DND-41 (cell line): Measurements from ENCODE around the gene MTO1.
"Not testable (repeated sequence)": the region's sequence is repeated elsewhere in the genome, so short reads cannot be mapped to it uniquely, and the experiment has no call there.

Source experiments
- ATAC-seq: fragments of 200-7000 bp; cut with Tn5 transposase; 3 replicates; pipeline ENCODE4 v1.9.1; 2021; ENCODE audit warnings: low read depth; ENCODE audit not compliant: insufficient read depth
- DNase-seq: peaks from one replicate; pipeline ENCODE4 v3.0.0-alpha.2; 2020
- H2AFZ ChIP-seq: 2 replicates; pipeline ENCODE4 v1.6.0; 2012; ENCODE audit warnings: low read depth, low read length
- H3K27ac ChIP-seq: 2 replicates; pipeline ENCODE4 v1.5.1; 2012; ENCODE audit warnings: low read length, inconsistent platforms
- H3K27me3 ChIP-seq: fragments of 200-600 bp; sonication (generic); 2 replicates; pipeline ENCODE4 v1.6.0; 2012; ENCODE audit warnings: low read length, mild to moderate bottlenecking, inconsistent platforms; ENCODE audit not compliant: insufficient read depth, poor library complexity
- H3K36me3 ChIP-seq: 2 replicates; pipeline ENCODE4 v1.5.1; 2012; ENCODE audit warnings: low read length, inconsistent platforms; ENCODE audit not compliant: insufficient read depth
- H3K4me1 ChIP-seq: 2 replicates; pipeline ENCODE4 v1.5.1; 2012; ENCODE audit warnings: mild to moderate bottlenecking, low read length; ENCODE audit not compliant: insufficient read depth
- H3K4me2 ChIP-seq: 2 replicates; pipeline ENCODE4 v1.6.0; 2012; ENCODE audit warnings: mild to moderate bottlenecking, moderate library complexity, low read length, inconsistent platforms; ENCODE audit not compliant: insufficient read depth
- H3K4me3 ChIP-seq, 2 experiments: fragments of 200-600 bp in 1 of 2; shearing (Covaris generic) in 1 of 2; 2 replicates each; pipeline ENCODE4 v1.5.1; 2012 to 2016; ENCODE audit warnings: inconsistent platforms in 2 of 2, low read length in 2 of 2, mild to moderate bottlenecking in 2 of 2, low read depth in 1 of 2, moderate library complexity in 1 of 2
- H3K79me2 ChIP-seq: 2 replicates; pipeline ENCODE4 v1.6.0; 2012; ENCODE audit warnings: low read length, inconsistent platforms; ENCODE audit not compliant: insufficient read depth
- H3K9ac ChIP-seq: 2 replicates; pipeline ENCODE4 v1.6.0; 2012; ENCODE audit warnings: low read depth, mild to moderate bottlenecking, inconsistent platforms, low read length, moderate library complexity
- H3K9me3 ChIP-seq: 2 replicates; pipeline ENCODE4 v1.5.1; 2012; ENCODE audit warnings: low read length, moderate library complexity, mild to moderate bottlenecking, inconsistent platforms; ENCODE audit not compliant: insufficient read depth, severe bottlenecking
- H4K20me1 ChIP-seq: 2 replicates; pipeline ENCODE4 v1.6.0; 2012; ENCODE audit warnings: low read length; ENCODE audit not compliant: insufficient read depth
- CTCF ChIP-seq: IDR thresholded peaks from 2 replicates; pipeline ENCODE4 v1.5.1; 2012; ENCODE audit warnings: borderline replicate concordance, low read length, moderate library complexity, mild to moderate bottlenecking; ENCODE audit not compliant: poor library complexity, severe bottlenecking; ENCODE audit errors: extremely low read depth
- EZH2 ChIP-seq: IDR thresholded peaks from 3 replicates; pipeline ENCODE4 v1.6.1; 2012; ENCODE audit warnings: borderline replicate concordance, low read depth, mild to moderate bottlenecking, moderate library complexity, low read length, inconsistent platforms; ENCODE audit not compliant: severe bottlenecking

MTO1 gene

GRCh38 chr6:73542891-73543290 is 81.4 kb downstream of the MTO1 start:
- DNase-seq (no peak), ATAC-seq (no peak)
- no peak for TF ChIP-seq CTCF
- no peak for TF ChIP-seq EZH2
- H3K27me3 ChIP-seq: no peaks in the 10 kb centered on the region
- no peak overlapping the region for H3K4me3 ChIP-seq
- no peaks in the 10 kb centered on the region for H3K9me3 ChIP-seq
- H4K20me1 ChIP-seq: no peaks in the 10 kb centered on the region
- H3K27ac ChIP-seq: no peak overlapping the region
- H3K79me2 ChIP-seq: no peaks in the 10 kb centered on the region
- no peaks in the 10 kb centered on the region for H3K36me3 ChIP-seq
- no peak overlapping the region for H3K9ac ChIP-seq
- H3K4me1 ChIP-seq: no peaks in the 10 kb centered on the region
- no peak overlapping the region for H3K4me2 ChIP-seq
- H2AFZ ChIP-seq: no peak overlapping the region

- H3K9me3 ChIP-seq: no peaks in the 10 kb centered on the region
- H3K9ac ChIP-seq: no peak overlapping the region
- H3K4me3 ChIP-seq: no peak overlapping the region
- no peak overlapping the region for H3K27ac ChIP-seq
- H3K79me2 ChIP-seq: no peaks in the 10 kb centered on the region
- no peaks in the 10 kb centered on the region for H3K4me1 ChIP-seq
- H3K27me3 ChIP-seq: no peaks in the 10 kb centered on the region
- DNase-seq: no peak
- no peak for ATAC-seq
- H4K20me1 ChIP-seq: no peaks in the 10 kb centered on the region
- no peak overlapping the region for H2AFZ ChIP-seq
- no peaks in the 10 kb centered on the region for H3K36me3 ChIP-seq
- TF ChIP-seq EZH2 (no peak), CTCF (no peak)
- H3K4me2 ChIP-seq: no peak overlapping the region
These were observed 85.5 kb downstream of the MTO1 start for GRCh38 chr6:73547036-73547435.

- TF ChIP-seq CTCF (peak; percentile 9), EZH2 (no peak)
- no peak overlapping the region for H2AFZ ChIP-seq
These were observed 87.2 kb downstream of the MTO1 start for GRCh38 chr6:73548458-73549446.

GRCh38 chr6:73551115-73551514 is 89.6 kb downstream of the MTO1 start:
- not testable (repeated sequence) for H3K9me3 ChIP-seq, H3K27ac ChIP-seq, H3K4me2 ChIP-seq, H3K4me3 ChIP-seq, H4K20me1 ChIP-seq, H3K79me2 ChIP-seq, H2AFZ ChIP-seq, H3K27me3 ChIP-seq, DNase-seq, H3K4me1 ChIP-seq, H3K9ac ChIP-seq, H3K36me3 ChIP-seq, ATAC-seq

More at GRCh38 chr6:73548458-73549446, 87.2 kb downstream of the MTO1 start:
- H3K4me1 ChIP-seq: no peaks in the 10 kb centered on the region
- H3K9ac ChIP-seq: no peak overlapping the region
- H3K4me2 ChIP-seq: no peak overlapping the region
- H3K4me3 ChIP-seq: no peak overlapping the region
- no peak overlapping the region for H3K27ac ChIP-seq
- DNase-seq: no peak
- no peak for ATAC-seq
- no peaks in the 10 kb centered on the region for H4K20me1 ChIP-seq
- no peaks in the 10 kb centered on the region for H3K9me3 ChIP-seq
- H3K36me3 ChIP-seq: no peaks in the 10 kb centered on the region
- H3K27me3 ChIP-seq: no peaks in the 10 kb centered on the region
- H3K79me2 ChIP-seq: no peaks in the 10 kb centered on the region

GRCh38 chr6:73555380-73555949 is 93.9 kb downstream of the MTO1 start:
- not testable (repeated sequence) for H3K79me2 ChIP-seq, H3K36me3 ChIP-seq, DNase-seq, H2AFZ ChIP-seq, H3K4me2 ChIP-seq, H3K9me3 ChIP-seq, H3K27me3 ChIP-seq, H3K4me1 ChIP-seq, ATAC-seq, H4K20me1 ChIP-seq, H3K27ac ChIP-seq, H3K4me3 ChIP-seq, H3K9ac ChIP-seq
